HCT116 (cell line): ENCODE data around the gene PNPO. TPM values are rescaled to one million over a fixed set of nuclear protein-coding genes. Genes with fewer than 3 reads are reported as not detected.

Source experiments
- ATAC-seq: fragments of 200-7000 bp; cut with Tn5 transposase; 2 replicates; pipeline ENCODE4 v1.9.1; 2020; ENCODE audit warnings: mild to moderate bottlenecking, moderate library complexity
- BruUV-seq: library from RNA; stranded (reverse); fragments of 400-500 nt; replicated peaks from 2 replicates; lab custom pipeline; 2021; lab: Mats Ljungman, UMichigan
- CTCF ChIA-PET: fragments of 300-600 bp; sonication (Branson Sonifier 250); formaldehyde crosslinking; loops from one replicate; lab custom pipeline; 2021; ENCODE audit warnings: antibody characterized with exemption; lab: Charles Lee
- POLR2A ChIA-PET: fragments of 300-600, 350-600 bp; sonication (Branson Sonifier 250); formaldehyde crosslinking; loops from one replicate; lab custom pipeline; 2021; ENCODE audit warnings: antibody characterized with exemption; lab: Charles Lee
- RAD21 ChIA-PET, 2 experiments: fragments of 300-600 bp; sonication (Branson Sonifier 250); formaldehyde crosslinking; loops; one replicate each; lab custom pipeline; 2023; ENCODE audit warnings: low total read pairs in 2 of 2; ENCODE audit not compliant: uncharacterized antibody in 2 of 2, unreplicated experiment in 2 of 2, low non-redundant PET in 1 of 2; lab: Charles Lee
- DNase-seq: peaks from one replicate; pipeline ENCODE4 v3.0.0-alpha.2; 2010; ENCODE audit warnings: low read depth, low spot score
- H2AFZ ChIP-seq: fragments of 200-600 bp; shearing (Covaris generic), sonication (generic); 2 replicates; pipeline ENCODE4 v1.6.1; 2017; ENCODE audit warnings: low read depth, mixed run types, mixed read lengths, antibody characterized with exemption, low read length; ENCODE audit not compliant: poor library complexity, severe bottlenecking
- H3K27ac ChIP-seq: 2 replicates; pipeline ENCODE4 v1.5.1; 2012; ENCODE audit warnings: low read depth, low read length
- H3K27me3 ChIP-seq: fragments of 200-600 bp; sonication (generic); 2 replicates; pipeline ENCODE4 v1.6.1; 2016; ENCODE audit warnings: mixed run types, low read length, mixed read lengths; ENCODE audit not compliant: insufficient read depth
- H3K36me3 ChIP-seq, 2 experiments: fragments of 200-500 bp in 1 of 2; fragments of 200-600 bp in 1 of 2; sonication (Bioruptor generic) in 1 of 2; sonication (generic) in 1 of 2; 2 replicates each; pipeline versions ENCODE4 v1.5.1 to v1.6.1; 2014 to 2016; ENCODE audit warnings: low read length in 2 of 2, inconsistent platforms in 1 of 2, mixed read lengths in 1 of 2, mixed run types in 1 of 2; ENCODE audit not compliant: insufficient read depth in 2 of 2, control insufficient read depth in 1 of 2
- H3K4me1 ChIP-seq, 2 experiments: fragments of 200-600 bp in 1 of 2; sonication (generic) in 1 of 2; 2 replicates each; pipeline versions ENCODE4 v1.5.1 to v1.6.1; 2012 to 2017; ENCODE audit warnings: low read length in 2 of 2, inconsistent platforms in 1 of 2, mild to moderate bottlenecking in 1 of 2, mixed read lengths in 1 of 2, mixed run types in 1 of 2, moderate library complexity in 1 of 2; ENCODE audit not compliant: insufficient read depth in 2 of 2, control insufficient read depth in 1 of 2
- H3K4me2 ChIP-seq: fragments of 200-600 bp; sonication (generic); 2 replicates; pipeline ENCODE4 v1.6.1; 2017; ENCODE audit warnings: mixed run types, low read length, mixed read lengths
- H3K4me3 ChIP-seq, 2 experiments: fragments of 200-600 bp in 1 of 2; sonication (generic) in 1 of 2; replicated peaks in 1 of 2; 2 replicates each; pipeline ENCODE4 v1.5.1; 2011 to 2016; ENCODE audit warnings: low read length in 2 of 2, control low read depth in 1 of 2, low read depth in 1 of 2, mild to moderate bottlenecking in 1 of 2, mixed read lengths in 1 of 2, mixed run types in 1 of 2
- H3K79me2 ChIP-seq: fragments of 200-600 bp; sonication (generic); 2 replicates; pipeline ENCODE4 v1.6.1; 2017; ENCODE audit warnings: mild to moderate bottlenecking, mixed run types, low read length, moderate library complexity, mixed read lengths; ENCODE audit not compliant: insufficient read depth
- H3K9ac ChIP-seq: fragments of 200-600 bp; sonication (generic); 2 replicates; pipeline ENCODE4 v1.6.1; 2016; ENCODE audit warnings: low read length, mixed read lengths
- H3K9me2 ChIP-seq: fragments of 200-600 bp; sonication (generic), shearing (Covaris generic); 2 replicates; pipeline ENCODE4 v1.6.1; 2017; ENCODE audit warnings: mixed run types, mild to moderate bottlenecking, moderate library complexity; ENCODE audit not compliant: insufficient read depth
- H3K9me3 ChIP-seq, 2 experiments: fragments of 200-500 bp in 1 of 2; fragments of 200-600 bp in 1 of 2; sonication (Bioruptor generic) in 1 of 2; sonication (generic) in 1 of 2; 2 replicates each; pipeline ENCODE4 v1.6.1; 2014 to 2017; ENCODE audit warnings: low read length in 2 of 2, mixed read lengths in 2 of 2, inconsistent platforms in 1 of 2, low read depth in 1 of 2, mild to moderate bottlenecking in 1 of 2, mixed run types in 1 of 2, moderate library complexity in 1 of 2; ENCODE audit not compliant: control insufficient read depth in 1 of 2, insufficient read depth in 1 of 2
- H4K20me1 ChIP-seq: fragments of 200-600 bp; sonication (generic), shearing (Covaris generic); 2 replicates; pipeline ENCODE4 v1.6.1; 2017; ENCODE audit warnings: mixed run types, mild to moderate bottlenecking, moderate library complexity; ENCODE audit not compliant: insufficient read depth
- CBX3 ChIP-seq: IDR thresholded peaks from 2 replicates; pipeline ENCODE4 v1.6.1; 2012; ENCODE audit warnings: low read depth
- CEBPB ChIP-seq: IDR thresholded peaks from 2 replicates; pipeline ENCODE4 v1.6.1; 2012; ENCODE audit warnings: low read depth
- CTCF ChIP-seq, 3 experiments: fragments of 200-600 bp in 1 of 3; sonication (generic) in 1 of 3; IDR thresholded peaks in 2 of 3; conservative IDR thresholded peaks in 1 of 3; 2 replicates each; pipeline ENCODE4 v1.5.1; 2012 to 2017; ENCODE audit warnings: low read depth in 2 of 3, low read length in 2 of 3, antibody characterized with exemption in 1 of 3, borderline replicate concordance in 1 of 3, control low read depth in 1 of 3, mild to moderate bottlenecking in 1 of 3, mixed read lengths in 1 of 3, mixed run types in 1 of 3, moderate library complexity in 1 of 3; ENCODE audit not compliant: insufficient read depth in 1 of 3
- EGR1 ChIP-seq: IDR thresholded peaks from 2 replicates; pipeline ENCODE4 v1.6.1; 2012; ENCODE audit warnings: low read depth
- ELF1 ChIP-seq: IDR thresholded peaks from 2 replicates; pipeline ENCODE4 v1.6.1; 2012; ENCODE audit warnings: low read depth, borderline replicate concordance
- EZH2 ChIP-seq: fragments of 200-600 bp; sonication (generic); IDR thresholded peaks from 2 replicates; pipeline ENCODE4 v1.6.1; 2017; ENCODE audit warnings: antibody characterized with exemption, mixed run types
- EZH2phosphoT487 ChIP-seq: fragments of 200-600 bp; IDR thresholded peaks from 2 replicates; pipeline ENCODE4 v1.6.1; 2018; ENCODE audit warnings: antibody characterized with exemption, borderline replicate concordance
- FOSL1 ChIP-seq: IDR thresholded peaks from 2 replicates; pipeline ENCODE4 v1.6.1; 2012; ENCODE audit warnings: low read depth
- JUND ChIP-seq: IDR thresholded peaks from 2 replicates; pipeline ENCODE4 v1.6.1; 2012
- MAX ChIP-seq: IDR thresholded peaks from 2 replicates; pipeline ENCODE4 v1.6.1; 2012
- POLR2A ChIP-seq: IDR thresholded peaks from 2 replicates; pipeline ENCODE4 v1.7.0; 2011; ENCODE audit warnings: borderline replicate concordance; ENCODE audit not compliant: insufficient read depth, insufficient read length; ENCODE audit errors: extremely low read depth
- RAD21 ChIP-seq: IDR thresholded peaks from 2 replicates; pipeline ENCODE4 v1.6.1; 2012; ENCODE audit warnings: low read depth, mild to moderate bottlenecking
- SIN3A ChIP-seq: IDR thresholded peaks from 2 replicates; pipeline ENCODE4 v1.6.1; 2012; ENCODE audit warnings: low read depth
- SP1 ChIP-seq: IDR thresholded peaks from 2 replicates; pipeline ENCODE4 v1.6.1; 2012; ENCODE audit warnings: low read depth
- SRF ChIP-seq: IDR thresholded peaks from 2 replicates; pipeline ENCODE4 v1.6.1; 2012; ENCODE audit warnings: low read depth
- YY1 ChIP-seq: IDR thresholded peaks from 2 replicates; pipeline ENCODE4 v1.6.1; 2011; ENCODE audit warnings: low read length, low read depth, moderate library complexity, mild to moderate bottlenecking; ENCODE audit not compliant: insufficient replicate concordance; ENCODE audit errors: extremely low read depth
- ZFX ChIP-seq: fragments of 450-650 bp; IDR thresholded peaks from 2 replicates; pipeline ENCODE4 v1.6.1; 2017
- intact Hi-C: fragments of 100-400 bp; cut with micrococcal nuclease; formaldehyde crosslinking; loops from 2 replicates; pipeline ENCODE4 v1.10.0; 2022
- total RNA-seq: library from RNA; stranded (reverse); gene quantifications from one replicate; pipeline ENCODE4 v1.2.1, GENCODE V29; 2021; ENCODE audit not compliant: unreplicated experiment
- TF ChIP-seq, protein P1 (sequence below): IDR thresholded peaks from 2 replicates; pipeline ENCODE4 v1.6.1; 2012
- TF ChIP-seq, protein P2 (sequence below): IDR thresholded peaks from 2 replicates; pipeline ENCODE4 v1.6.1; 2011; ENCODE audit warnings: mild to moderate bottlenecking, low read length, moderate library complexity; ENCODE audit not compliant: insufficient replicate concordance; ENCODE audit errors: extremely low read depth

Gene PNPO
- total RNA-seq, 1 experiment from 2014 or later, result 74.9 TPM

- ChIA-PET POLR2A (no interaction called here), CTCF (interaction anchor here (1.3 kb wide), 1 partner anchor 18 kb away, joined by 4 read pairs; the partner anchor contains the start of gene CDK5RAP3), RAD21 (no interaction called here)
- Histone ChIP-seq H4K20me1 (no peaks in the 10 kb centered on the region), H3K36me3 (peaks cover 0 to 4% of the 10 kb centered on the region in 2 experiments; a peak in 2 of 4 replicates), H3K27ac (no peak overlapping the region), H3K9me2 (no peaks in the 10 kb centered on the region), H3K4me1 (no peaks in the 10 kb centered on the region), H3K9me3 (no peaks in the 10 kb centered on the region), H3K4me2 (no peak overlapping the region), H2AFZ (no peak overlapping the region), H3K27me3 (no peaks in the 10 kb centered on the region), H3K9ac (no peak overlapping the region), H3K79me2 (no peaks in the 10 kb centered on the region), H3K4me3 (no peak overlapping the region)
- ATAC-seq, result no peak
- no TSS peak for BruUV-seq
- no peak for TF ChIP-seq EZH2phosphoT487
- no peak for TF ChIP-seq CEBPB
- no peak for TF ChIP-seq EGR1
- no peak for TF ChIP-seq ELF1
- no peak for TF ChIP-seq CBX3
- no peak for TF ChIP-seq JUND
- no peak for TF ChIP-seq FOSL1
- TF ChIP-seq MAX, result no peak
- TF ChIP-seq, protein P1, sequence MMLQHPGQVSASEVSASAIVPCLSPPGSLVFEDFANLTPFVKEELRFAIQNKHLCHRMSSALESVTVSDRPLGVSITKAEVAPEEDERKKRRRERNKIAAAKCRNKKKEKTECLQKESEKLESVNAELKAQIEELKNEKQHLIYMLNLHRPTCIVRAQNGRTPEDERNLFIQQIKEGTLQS, result no peak
- TF ChIP-seq EZH2, result no peak
- TF ChIP-seq SRF, result no peak
- no peak for TF ChIP-seq SP1
- no peak for TF ChIP-seq SIN3A
- no peak for TF ChIP-seq POLR2A
- TF ChIP-seq CTCF (IDR thresholded peaks at IDR 0.05 in 2 of 3, conservative IDR thresholded peaks at IDR 0.05 in 1 of 3; ENCODE audit: borderline replicate concordance in 1 of 3, insufficient read depth in 1 of 3, low read depth in 2 of 3, low read length in 2 of 3), result no peak
- TF ChIP-seq YY1, result no peak
- TF ChIP-seq, protein P2, sequence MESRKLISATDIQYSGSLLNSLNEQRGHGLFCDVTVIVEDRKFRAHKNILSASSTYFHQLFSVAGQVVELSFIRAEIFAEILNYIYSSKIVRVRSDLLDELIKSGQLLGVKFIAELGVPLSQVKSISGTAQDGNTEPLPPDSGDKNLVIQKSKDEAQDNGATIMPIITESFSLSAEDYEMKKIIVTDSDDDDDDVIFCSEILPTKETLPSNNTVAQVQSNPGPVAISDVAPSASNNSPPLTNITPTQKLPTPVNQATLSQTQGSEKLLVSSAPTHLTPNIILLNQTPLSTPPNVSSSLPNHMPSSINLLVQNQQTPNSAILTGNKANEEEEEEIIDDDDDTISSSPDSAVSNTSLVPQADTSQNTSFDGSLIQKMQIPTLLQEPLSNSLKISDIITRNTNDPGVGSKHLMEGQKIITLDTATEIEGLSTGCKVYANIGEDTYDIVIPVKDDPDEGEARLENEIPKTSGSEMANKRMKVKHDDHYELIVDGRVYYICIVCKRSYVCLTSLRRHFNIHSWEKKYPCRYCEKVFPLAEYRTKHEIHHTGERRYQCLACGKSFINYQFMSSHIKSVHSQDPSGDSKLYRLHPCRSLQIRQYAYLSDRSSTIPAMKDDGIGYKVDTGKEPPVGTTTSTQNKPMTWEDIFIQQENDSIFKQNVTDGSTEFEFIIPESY, result no peak
- TF ChIP-seq RAD21, result no peak
- TF ChIP-seq ZFX, result no peak
- intact Hi-C loops, result no loop called here
- DNase-seq, result no peak
Measured at GRCh38 chr17:47989159-47989558, 47.8 kb downstream of the PNPO start.
